GM12878 (cell line): ENCODE measurements around the gene CADM2. TPM values are rescaled to one million over a fixed set of nuclear protein-coding genes. Genes with fewer than 3 reads are reported as not detected.
"Not testable (repeated sequence)": the region's sequence is repeated elsewhere in the genome, so short reads cannot be mapped to it uniquely, and the experiment has no call there.

Experiments used
- ATAC-seq: fragments of 200-7000 bp; cut with Tn5 transposase; 3 replicates; pipeline ENCODE4 v1.9.1; 2020; ENCODE audit warnings: mild to moderate bottlenecking, moderate library complexity
- BruUV-seq: library from RNA; stranded (reverse); fragments of 400-500 nt; replicated peaks from 2 replicates; lab custom pipeline; 2021; lab: Mats Ljungman, UMichigan
- CTCF ChIA-PET: fragments of 300-600 bp; sonication (Branson Sonifier 250); formaldehyde crosslinking; extraction: SDS; loops from one replicate; lab custom pipeline; 2021; ENCODE audit warnings: inconsistent platforms; lab: Yijun Ruan, JAX
- POLR2A ChIA-PET: fragments of 350-600 bp; formaldehyde crosslinking; extraction: SDS; loops from one replicate; lab custom pipeline; 2021; ENCODE audit warnings: inconsistent platforms; lab: Charles Lee
- RAD21 ChIA-PET: fragments of 300-600 bp; sonication (Branson Sonifier 250); formaldehyde crosslinking; loops from one replicate; lab custom pipeline; 2023; ENCODE audit warnings: antibody characterized with exemption; ENCODE audit not compliant: unreplicated experiment; lab: Charles Lee
- SMC1A ChIA-PET: fragments of 300-600 bp; sonication (Branson Sonifier 250); formaldehyde crosslinking; loops from one replicate; lab custom pipeline; 2023; ENCODE audit not compliant: unreplicated experiment, uncharacterized antibody; lab: Charles Lee
- DNase-seq: peaks from one replicate; pipeline ENCODE4 v3.0.0-alpha.2; 2011; ENCODE audit warnings: low read depth, low spot score
- FAIRE-seq: peaks from 3 replicates; lab custom pipeline; 2011; peaks lifted over from hg19 to GRCh38; lab: Jason Lieb, UNC
- H2AFZ ChIP-seq: 2 replicates; pipeline ENCODE4 v1.6.0; 2011; ENCODE audit warnings: low read depth, low read length, control low read depth; ENCODE audit not compliant: control insufficient read depth
- H3K27ac ChIP-seq: 2 replicates; pipeline ENCODE4 v1.5.1; 2011; ENCODE audit warnings: control low read depth; ENCODE audit not compliant: control insufficient read depth, insufficient read depth
- H3K27me3 ChIP-seq, 2 experiments: replicated peaks in 1 of 2; 2 replicates each; pipeline versions ENCODE4 v1.6.0 to v1.6.1; 2011; ENCODE audit warnings: low read length in 1 of 2; ENCODE audit not compliant: control insufficient read depth in 2 of 2, insufficient read depth in 2 of 2
- H3K36me3 ChIP-seq, 2 experiments: 2 replicates each; pipeline ENCODE4 v1.5.1; 2011; ENCODE audit warnings: low read length in 1 of 2; ENCODE audit not compliant: control insufficient read depth in 2 of 2, insufficient read depth in 2 of 2
- H3K4me1 ChIP-seq: 2 replicates; pipeline ENCODE4 v1.6.1; 2011; ENCODE audit warnings: mild to moderate bottlenecking, low read length, moderate library complexity, mixed read lengths; ENCODE audit not compliant: control insufficient read depth, insufficient read depth
- H3K4me2 ChIP-seq: 2 replicates; pipeline ENCODE4 v1.6.0; 2011; ENCODE audit warnings: control low read depth; ENCODE audit not compliant: control insufficient read depth, insufficient read depth
- H3K4me3 ChIP-seq: fragments of 200-600 bp; sonication (generic); 2 replicates; pipeline ENCODE4 v1.5.1; 2016
- H3K79me2 ChIP-seq: 2 replicates; pipeline ENCODE4 v1.6.0; 2011; ENCODE audit warnings: low read length; ENCODE audit not compliant: control insufficient read depth, insufficient read depth
- H3K9ac ChIP-seq: 2 replicates; pipeline ENCODE4 v1.8.0; 2011; ENCODE audit warnings: low read length, control low read depth, mixed read lengths; ENCODE audit not compliant: control insufficient read depth, insufficient read depth
- H3K9me3 ChIP-seq: replicated peaks from 3 replicates; pipeline ENCODE4 v1.5.1; 2011; ENCODE audit warnings: mild to moderate bottlenecking, low read length; ENCODE audit not compliant: control insufficient read depth, insufficient read depth
- H4K20me1 ChIP-seq: 2 replicates; pipeline ENCODE4 v1.6.0; 2011; ENCODE audit not compliant: control insufficient read depth, insufficient read depth
- HDGF ChIP-seq: fragments of 450-650 bp; IDR thresholded peaks from 2 replicates; pipeline ENCODE4 v1.6.1; 2016; ENCODE audit warnings: antibody characterized with exemption
- WGBS: methylation state at CpG from one replicate; pipeline ENCODE4 v1.1.6; 2016; ENCODE audit warnings: low lambda C conversion rate; ENCODE audit not compliant: insufficient replicate concordance, insufficient coverage; ENCODE audit errors: missing lambda C conversion rate; 5-methylcytosine and 5-hydroxymethylcytosine counted together
- in situ Hi-C: fragments of 300-500 bp; cut with MboI; formaldehyde crosslinking; loops from 9 replicates; pipeline ENCODE4 v1.14.3; 2018; ENCODE audit warnings: mixed read lengths
- intact Hi-C: fragments of 100-400 bp; cut with micrococcal nuclease; formaldehyde crosslinking; loops from one replicate; pipeline ENCODE4 v1.14.2; 2022; ENCODE audit not compliant: unreplicated experiment
- polyA plus RNA-seq, 11 experiments: library from polyadenylated mRNA; depleted of rRNA in 4 of 11; unstranded in 6 of 11; stranded (reverse) in 5 of 11; fragments of >200 nt; fragmentation: Nextera tagmentation in 4 of 11; fragmentation: Illumina TruSeq in 1 of 11; extraction: Ambion mirVana in 4 of 11; extraction: Trizol in 1 of 11; gene quantifications; 1 replicate in 1 of 11; 2 replicates in 10 of 11; pipeline versions ENCODE4 v1.2.1 to v1.2.3, GENCODE V29; 2011 to 2016; ENCODE audit warnings: inconsistent platforms in 2 of 11, missing spikeins in 2 of 11, low read depth in 1 of 11
- total RNA-seq, 4 experiments: library from RNA; depleted of rRNA in 3 of 4; stranded (reverse); fragments of >200 nt in 3 of 4; fragmentation: Illumina TruSeq in 1 of 4; extraction: Trizol in 1 of 4; gene quantifications; 2 replicates each; pipeline versions ENCODE4 v1.2.1 to v1.2.3, GENCODE V29; 2013 to 2021

The CADM2 gene
- total and polyA plus RNA-seq, 10 of the 15 experiments (the other 5 are each of a cell fraction or from before 2014, with no cell fraction given), result 0.13 TPM; not detected in 9

- in situ Hi-C loops, result no loop called here
- Histone ChIP-seq H3K79me2 (no peaks in the 10 kb centered on the region), H4K20me1 (no peaks in the 10 kb centered on the region), H3K4me2 (no peak overlapping the region), H3K36me3 (no peaks in the 10 kb centered on the region), H3K4me1 (no peaks in the 10 kb centered on the region), H3K27ac (no peak overlapping the region), H3K9ac (no peak overlapping the region), H3K9me3 (no peaks in the 10 kb centered on the region), H2AFZ (no peak overlapping the region), H3K27me3 (no peaks in the 10 kb centered on the region), H3K4me3 (no peak overlapping the region)
- intact Hi-C loops, result no loop called here
- POLR2A ChIA-PET, result no interaction called here
- DNase-seq (no peak), FAIRE-seq (no peak), ATAC-seq (no peak)
- SMC1A ChIA-PET, result no interaction called here
- RAD21 ChIA-PET, result no interaction called here
- WGBS, result 0% methylated on average over 2 of the region's 2 CpGs
- no peak for TF ChIP-seq HDGF
- no TSS peak for BruUV-seq
- CTCF ChIA-PET, result no interaction called here
Observed at GRCh38 chr3:85120879-85121278, 162.1 kb downstream of the CADM2 start.

- H3K27me3 ChIP-seq, SMC1A ChIA-PET, H3K9ac ChIP-seq, BruUV-seq, POLR2A ChIA-PET, H3K36me3 ChIP-seq, ATAC-seq, H3K4me3 ChIP-seq, intact Hi-C loops, CTCF ChIA-PET, FAIRE-seq, H4K20me1 ChIP-seq, RAD21 ChIA-PET, H3K9me3 ChIP-seq, in situ Hi-C loops, H3K79me2 ChIP-seq, H3K4me1 ChIP-seq, H3K27ac ChIP-seq, DNase-seq, H2AFZ ChIP-seq, H3K4me2 ChIP-seq: not testable (repeated sequence)
- WGBS, result 46% methylated on average over 13 of the region's 13 CpGs
Observed at GRCh38 chr3:85132864-85133263, 174.1 kb downstream of the CADM2 start.

- H3K79me2 ChIP-seq, H2AFZ ChIP-seq, POLR2A ChIA-PET, RAD21 ChIA-PET, SMC1A ChIA-PET, H3K27me3 ChIP-seq, H3K4me2 ChIP-seq, CTCF ChIA-PET, H3K4me1 ChIP-seq, H3K4me3 ChIP-seq, FAIRE-seq, in situ Hi-C loops, H3K27ac ChIP-seq, H3K9ac ChIP-seq, intact Hi-C loops, H3K36me3 ChIP-seq, DNase-seq, BruUV-seq, ATAC-seq, H3K9me3 ChIP-seq, H4K20me1 ChIP-seq: not testable (repeated sequence)
- 68% methylated on average over 42 of the region's 57 CpGs for WGBS
Observed at GRCh38 chr3:85133691-85134420, 175.1 kb downstream of the CADM2 start.
